Measurements from ENCODE around the gene TTLL3. TPM values are rescaled to one million over a fixed set of nuclear protein-coding genes. Genes with fewer than 3 reads are reported as not detected.

Gene TTLL3
- total and polyA plus RNA-seq, 2 of the 13 experiments (the other 11 are each of a cell fraction or from before 2014, with no cell fraction given): 9.5 to 51.2 TPM

DNA sequence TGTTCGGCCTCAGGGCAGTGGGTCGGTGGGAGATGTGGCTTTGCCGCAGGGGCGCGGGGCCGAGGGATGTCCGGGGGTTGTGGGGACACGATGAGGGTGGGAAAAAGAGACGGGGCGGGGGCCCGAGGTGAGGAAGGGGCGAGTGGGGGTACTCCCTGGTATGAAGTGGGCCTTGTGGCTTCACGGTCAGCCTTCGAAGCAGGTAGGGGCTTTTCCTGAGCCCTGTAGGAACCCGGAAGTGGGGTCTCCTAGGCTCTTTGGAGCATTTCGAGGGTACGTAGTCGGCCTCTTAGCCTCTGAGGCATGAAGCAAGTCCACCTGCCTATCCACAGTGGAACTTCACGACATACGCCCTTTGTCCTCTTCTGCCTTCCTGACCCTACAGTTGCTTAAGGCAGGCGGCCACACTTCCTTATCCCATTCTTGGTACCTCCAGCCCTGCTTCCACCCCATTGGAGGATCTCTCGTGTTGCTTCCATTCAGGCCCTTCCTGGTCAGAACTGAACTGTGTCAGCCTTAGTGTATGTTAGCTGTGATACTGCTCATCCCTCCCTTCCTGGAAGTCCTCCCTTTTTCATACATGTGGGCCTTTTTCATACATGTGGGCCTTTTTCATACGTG lies 16.8 kb upstream of the TTLL3 start (continued):
- TF ChIP-seq, protein P1, sequence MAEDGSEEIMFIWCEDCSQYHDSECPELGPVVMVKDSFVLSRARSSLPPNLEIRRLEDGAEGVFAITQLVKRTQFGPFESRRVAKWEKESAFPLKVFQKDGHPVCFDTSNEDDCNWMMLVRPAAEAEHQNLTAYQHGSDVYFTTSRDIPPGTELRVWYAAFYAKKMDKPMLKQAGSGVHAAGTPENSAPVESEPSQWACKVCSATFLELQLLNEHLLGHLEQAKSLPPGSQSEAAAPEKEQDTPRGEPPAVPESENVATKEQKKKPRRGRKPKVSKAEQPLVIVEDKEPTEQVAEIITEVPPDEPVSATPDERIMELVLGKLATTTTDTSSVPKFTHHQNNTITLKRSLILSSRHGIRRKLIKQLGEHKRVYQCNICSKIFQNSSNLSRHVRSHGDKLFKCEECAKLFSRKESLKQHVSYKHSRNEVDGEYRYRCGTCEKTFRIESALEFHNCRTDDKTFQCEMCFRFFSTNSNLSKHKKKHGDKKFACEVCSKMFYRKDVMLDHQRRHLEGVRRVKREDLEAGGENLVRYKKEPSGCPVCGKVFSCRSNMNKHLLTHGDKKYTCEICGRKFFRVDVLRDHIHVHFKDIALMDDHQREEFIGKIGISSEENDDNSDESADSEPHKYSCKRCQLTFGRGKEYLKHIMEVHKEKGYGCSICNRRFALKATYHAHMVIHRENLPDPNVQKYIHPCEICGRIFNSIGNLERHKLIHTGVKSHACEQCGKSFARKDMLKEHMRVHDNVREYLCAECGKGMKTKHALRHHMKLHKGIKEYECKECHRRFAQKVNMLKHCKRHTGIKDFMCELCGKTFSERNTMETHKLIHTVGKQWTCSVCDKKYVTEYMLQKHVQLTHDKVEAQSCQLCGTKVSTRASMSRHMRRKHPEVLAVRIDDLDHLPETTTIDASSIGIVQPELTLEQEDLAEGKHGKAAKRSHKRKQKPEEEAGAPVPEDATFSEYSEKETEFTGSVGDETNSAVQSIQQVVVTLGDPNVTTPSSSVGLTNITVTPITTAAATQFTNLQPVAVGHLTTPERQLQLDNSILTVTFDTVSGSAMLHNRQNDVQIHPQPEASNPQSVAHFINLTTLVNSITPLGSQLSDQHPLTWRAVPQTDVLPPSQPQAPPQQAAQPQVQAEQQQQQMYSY (CRISPR knock-in tag; IDR thresholded peaks at IDR 0.05): no peak
- TF ChIP-seq BATF2 (CRISPR knock-in tag; IDR thresholded peaks at IDR 0.05) (no peak), ZHX2 (IDR thresholded peaks at IDR 0.05; ENCODE audit: low read depth) (no peak), ZHX2 (CRISPR knock-in tag; IDR thresholded peaks at IDR 0.05; ENCODE audit: borderline replicate concordance) (no peak), ETV6 (CRISPR knock-in tag; conservative IDR thresholded peaks at IDR 0.05) (no peak), ZNF253 (CRISPR knock-in tag; IDR thresholded peaks at IDR 0.05; ENCODE audit: borderline replicate concordance) (peak; percentile 44; the same call in 1 of the 2 replicates), RELA (CRISPR knock-in tag; IDR thresholded peaks at IDR 0.05) (no peak), MNT (IDR thresholded peaks at IDR 0.05) (no peak), HMGA1 (CRISPR knock-in tag; conservative IDR thresholded peaks at IDR 0.05) (no peak), ZNF883 (CRISPR knock-in tag; IDR thresholded peaks at IDR 0.05; ENCODE audit: not compliant biosample characterization) (no peak), FLYWCH1 (CRISPR knock-in tag; IDR thresholded peaks at IDR 0.05) (no peak), ELF4 (CRISPR knock-in tag; IDR thresholded peaks at IDR 0.05; ENCODE audit: borderline replicate concordance) (no peak), PAXIP1 (CRISPR knock-in tag; conservative IDR thresholded peaks at IDR 0.05) (no peak)

Data from HepG2 (cell line).